HCT116 (cell line): ENCODE results near the gene TCIRG1. TPM values are rescaled to one million over a fixed set of nuclear protein-coding genes. Genes with fewer than 3 reads are reported as not detected.

Source experiments
- ATAC-seq: fragments of 200-7000 bp; cut with Tn5 transposase; 2 replicates; pipeline ENCODE4 v1.9.1; 2020; ENCODE audit warnings: mild to moderate bottlenecking, moderate library complexity
- BruUV-seq: library from RNA; stranded (reverse); fragments of 400-500 nt; replicated peaks from 2 replicates; lab custom pipeline; 2021; lab: Mats Ljungman, UMichigan
- CTCF ChIA-PET: fragments of 300-600 bp; sonication (Branson Sonifier 250); formaldehyde crosslinking; loops from one replicate; lab custom pipeline; 2021; ENCODE audit warnings: antibody characterized with exemption; lab: Charles Lee
- POLR2A ChIA-PET: fragments of 300-600, 350-600 bp; sonication (Branson Sonifier 250); formaldehyde crosslinking; loops from one replicate; lab custom pipeline; 2021; ENCODE audit warnings: antibody characterized with exemption; lab: Charles Lee
- RAD21 ChIA-PET, 2 experiments: fragments of 300-600 bp; sonication (Branson Sonifier 250); formaldehyde crosslinking; loops; one replicate each; lab custom pipeline; 2023; ENCODE audit warnings: low total read pairs in 2 of 2; ENCODE audit not compliant: uncharacterized antibody in 2 of 2, unreplicated experiment in 2 of 2, low non-redundant PET in 1 of 2; lab: Charles Lee
- DNase-seq: peaks from one replicate; pipeline ENCODE4 v3.0.0-alpha.2; 2010; ENCODE audit warnings: low read depth, low spot score
- H2AFZ ChIP-seq: fragments of 200-600 bp; shearing (Covaris generic), sonication (generic); 2 replicates; pipeline ENCODE4 v1.6.1; 2017; ENCODE audit warnings: low read depth, mixed run types, mixed read lengths, antibody characterized with exemption, low read length; ENCODE audit not compliant: poor library complexity, severe bottlenecking
- H3K27ac ChIP-seq: 2 replicates; pipeline ENCODE4 v1.5.1; 2012; ENCODE audit warnings: low read depth, low read length
- H3K27me3 ChIP-seq: fragments of 200-600 bp; sonication (generic); 2 replicates; pipeline ENCODE4 v1.6.1; 2016; ENCODE audit warnings: mixed run types, low read length, mixed read lengths; ENCODE audit not compliant: insufficient read depth
- H3K36me3 ChIP-seq, 2 experiments: fragments of 200-500 bp in 1 of 2; fragments of 200-600 bp in 1 of 2; sonication (Bioruptor generic) in 1 of 2; sonication (generic) in 1 of 2; 2 replicates each; pipeline versions ENCODE4 v1.5.1 to v1.6.1; 2014 to 2016; ENCODE audit warnings: low read length in 2 of 2, inconsistent platforms in 1 of 2, mixed read lengths in 1 of 2, mixed run types in 1 of 2; ENCODE audit not compliant: insufficient read depth in 2 of 2, control insufficient read depth in 1 of 2
- H3K4me1 ChIP-seq, 2 experiments: fragments of 200-600 bp in 1 of 2; sonication (generic) in 1 of 2; 2 replicates each; pipeline versions ENCODE4 v1.5.1 to v1.6.1; 2012 to 2017; ENCODE audit warnings: low read length in 2 of 2, inconsistent platforms in 1 of 2, mild to moderate bottlenecking in 1 of 2, mixed read lengths in 1 of 2, mixed run types in 1 of 2, moderate library complexity in 1 of 2; ENCODE audit not compliant: insufficient read depth in 2 of 2, control insufficient read depth in 1 of 2
- H3K4me2 ChIP-seq: fragments of 200-600 bp; sonication (generic); 2 replicates; pipeline ENCODE4 v1.6.1; 2017; ENCODE audit warnings: mixed run types, low read length, mixed read lengths
- H3K4me3 ChIP-seq, 2 experiments: fragments of 200-600 bp in 1 of 2; sonication (generic) in 1 of 2; replicated peaks in 1 of 2; 2 replicates each; pipeline ENCODE4 v1.5.1; 2011 to 2016; ENCODE audit warnings: low read length in 2 of 2, control low read depth in 1 of 2, low read depth in 1 of 2, mild to moderate bottlenecking in 1 of 2, mixed read lengths in 1 of 2, mixed run types in 1 of 2
- H3K79me2 ChIP-seq: fragments of 200-600 bp; sonication (generic); 2 replicates; pipeline ENCODE4 v1.6.1; 2017; ENCODE audit warnings: mild to moderate bottlenecking, mixed run types, low read length, moderate library complexity, mixed read lengths; ENCODE audit not compliant: insufficient read depth
- H3K9ac ChIP-seq: fragments of 200-600 bp; sonication (generic); 2 replicates; pipeline ENCODE4 v1.6.1; 2016; ENCODE audit warnings: low read length, mixed read lengths
- H3K9me2 ChIP-seq: fragments of 200-600 bp; sonication (generic), shearing (Covaris generic); 2 replicates; pipeline ENCODE4 v1.6.1; 2017; ENCODE audit warnings: mixed run types, mild to moderate bottlenecking, moderate library complexity; ENCODE audit not compliant: insufficient read depth
- H3K9me3 ChIP-seq, 2 experiments: fragments of 200-500 bp in 1 of 2; fragments of 200-600 bp in 1 of 2; sonication (Bioruptor generic) in 1 of 2; sonication (generic) in 1 of 2; 2 replicates each; pipeline ENCODE4 v1.6.1; 2014 to 2017; ENCODE audit warnings: low read length in 2 of 2, mixed read lengths in 2 of 2, inconsistent platforms in 1 of 2, low read depth in 1 of 2, mild to moderate bottlenecking in 1 of 2, mixed run types in 1 of 2, moderate library complexity in 1 of 2; ENCODE audit not compliant: control insufficient read depth in 1 of 2, insufficient read depth in 1 of 2
- H4K20me1 ChIP-seq: fragments of 200-600 bp; sonication (generic), shearing (Covaris generic); 2 replicates; pipeline ENCODE4 v1.6.1; 2017; ENCODE audit warnings: mixed run types, mild to moderate bottlenecking, moderate library complexity; ENCODE audit not compliant: insufficient read depth
- CBX3 ChIP-seq: IDR thresholded peaks from 2 replicates; pipeline ENCODE4 v1.6.1; 2012; ENCODE audit warnings: low read depth
- CTCF ChIP-seq, 3 experiments: fragments of 200-600 bp in 1 of 3; sonication (generic) in 1 of 3; IDR thresholded peaks in 2 of 3; conservative IDR thresholded peaks in 1 of 3; 2 replicates each; pipeline ENCODE4 v1.5.1; 2012 to 2017; ENCODE audit warnings: low read depth in 2 of 3, low read length in 2 of 3, antibody characterized with exemption in 1 of 3, borderline replicate concordance in 1 of 3, control low read depth in 1 of 3, mild to moderate bottlenecking in 1 of 3, mixed read lengths in 1 of 3, mixed run types in 1 of 3, moderate library complexity in 1 of 3; ENCODE audit not compliant: insufficient read depth in 1 of 3
- EGR1 ChIP-seq: IDR thresholded peaks from 2 replicates; pipeline ENCODE4 v1.6.1; 2012; ENCODE audit warnings: low read depth
- FOSL1 ChIP-seq: IDR thresholded peaks from 2 replicates; pipeline ENCODE4 v1.6.1; 2012; ENCODE audit warnings: low read depth
- POLR2AphosphoS5 ChIP-seq: IDR thresholded peaks from 2 replicates; pipeline ENCODE4 v1.6.1; 2011; ENCODE audit warnings: mild to moderate bottlenecking, low read depth, low read length, moderate library complexity
- intact Hi-C: fragments of 100-400 bp; cut with micrococcal nuclease; formaldehyde crosslinking; loops from 2 replicates; pipeline ENCODE4 v1.10.0; 2022
- total RNA-seq: library from RNA; stranded (reverse); gene quantifications from one replicate; pipeline ENCODE4 v1.2.1, GENCODE V29; 2021; ENCODE audit not compliant: unreplicated experiment
- TF ChIP-seq, protein P1 (sequence below): IDR thresholded peaks from 2 replicates; pipeline ENCODE4 v1.6.1; 2011; ENCODE audit warnings: mild to moderate bottlenecking, low read length, moderate library complexity; ENCODE audit not compliant: insufficient replicate concordance; ENCODE audit errors: extremely low read depth

Gene TCIRG1
- total RNA-seq, 1 experiment from 2014 or later: 101 TPM

GRCh38 chr11:68025047-68025446, 13.8 kb upstream of the TCIRG1 start:
- ChIA-PET CTCF (no interaction called here), POLR2A (no interaction called here), RAD21 (no interaction called here)
- TF ChIP-seq CTCF (IDR thresholded peaks at IDR 0.05 in 2 of 3, conservative IDR thresholded peaks at IDR 0.05 in 1 of 3; ENCODE audit: borderline replicate concordance in 1 of 3, insufficient read depth in 1 of 3, low read depth in 2 of 3, low read length in 2 of 3) (peak in 1 of 3 experiments; percentile 19; a peak in 2 of 6 replicates), POLR2AphosphoS5 (no peak), EGR1 (no peak), FOSL1 (no peak), CBX3 (no peak)
- TF ChIP-seq, protein P1, sequence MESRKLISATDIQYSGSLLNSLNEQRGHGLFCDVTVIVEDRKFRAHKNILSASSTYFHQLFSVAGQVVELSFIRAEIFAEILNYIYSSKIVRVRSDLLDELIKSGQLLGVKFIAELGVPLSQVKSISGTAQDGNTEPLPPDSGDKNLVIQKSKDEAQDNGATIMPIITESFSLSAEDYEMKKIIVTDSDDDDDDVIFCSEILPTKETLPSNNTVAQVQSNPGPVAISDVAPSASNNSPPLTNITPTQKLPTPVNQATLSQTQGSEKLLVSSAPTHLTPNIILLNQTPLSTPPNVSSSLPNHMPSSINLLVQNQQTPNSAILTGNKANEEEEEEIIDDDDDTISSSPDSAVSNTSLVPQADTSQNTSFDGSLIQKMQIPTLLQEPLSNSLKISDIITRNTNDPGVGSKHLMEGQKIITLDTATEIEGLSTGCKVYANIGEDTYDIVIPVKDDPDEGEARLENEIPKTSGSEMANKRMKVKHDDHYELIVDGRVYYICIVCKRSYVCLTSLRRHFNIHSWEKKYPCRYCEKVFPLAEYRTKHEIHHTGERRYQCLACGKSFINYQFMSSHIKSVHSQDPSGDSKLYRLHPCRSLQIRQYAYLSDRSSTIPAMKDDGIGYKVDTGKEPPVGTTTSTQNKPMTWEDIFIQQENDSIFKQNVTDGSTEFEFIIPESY: no peak
- H3K4me1 ChIP-seq: peaks cover 39 to 69% of the 10 kb centered on the region in 2 experiments
- intact Hi-C loops: loop anchor here (5.0 kb wide), 1 partner anchor 182 kb away; no protein-coding TSS in a partner anchor
- H3K27me3 ChIP-seq: no peaks in the 10 kb centered on the region
- H3K36me3 ChIP-seq: no peaks in the 10 kb centered on the region
- H3K9me2 ChIP-seq: no peaks in the 10 kb centered on the region
- ATAC-seq (peak; percentile 29), DNase-seq (no peak)
- H3K4me2 ChIP-seq: peak overlapping the region; percentile 7; the same call in 1 of the 2 replicates
- no peak overlapping the region for H3K27ac ChIP-seq
- H3K9ac ChIP-seq: no peak overlapping the region
- BruUV-seq: no TSS peak
- no peak overlapping the region for H2AFZ ChIP-seq
- no peaks in the 10 kb centered on the region for H3K79me2 ChIP-seq
- H3K4me3 ChIP-seq: no peak overlapping the region
- H4K20me1 ChIP-seq: no peaks in the 10 kb centered on the region
- H3K9me3 ChIP-seq: peaks cover 0 to 5% of the 10 kb centered on the region in 2 experiments; a peak in 1 of 4 replicates
